PC-9 (cell line): ENCODE measurements around the gene LRRK1. TPM values are rescaled to one million over a fixed set of nuclear protein-coding genes. Genes with fewer than 3 reads are reported as not detected.

ENCODE experiments used
- BruUV-seq: library from RNA; stranded (reverse); fragments of 400-500 nt; replicated peaks from 2 replicates; lab custom pipeline; 2021; lab: Mats Ljungman, UMichigan
- CTCF ChIA-PET: fragments of 300-600 bp; sonication (Branson Sonifier 250); formaldehyde crosslinking; loops from one replicate; lab custom pipeline; 2022; ENCODE audit warnings: antibody characterized with exemption; lab: Charles Lee
- POLR2A ChIA-PET: fragments of 300-600 bp; sonication (Branson Sonifier 250); formaldehyde crosslinking; loops from one replicate; lab custom pipeline; 2022; ENCODE audit warnings: antibody characterized with exemption; ENCODE audit not compliant: unreplicated experiment; lab: Charles Lee
- DNase-seq, 2 experiments: peaks; one replicate each; pipeline versions ENCODE4 v3.0.0 to v3.0.0-alpha.2; 2015 to 2022; ENCODE audit warnings: mixed read lengths in 1 of 2
- H2AFZ ChIP-seq: fragments of 200-600 bp; sonication (generic); 2 replicates; pipeline ENCODE4 v1.8.1; 2017; ENCODE audit warnings: antibody characterized with exemption
- H3F3A ChIP-seq: fragments of 200-600 bp; sonication (generic); 2 replicates; pipeline ENCODE4 v1.8.1; 2017; ENCODE audit warnings: antibody characterized with exemption, mild to moderate bottlenecking, low read depth; ENCODE audit not compliant: insufficient read depth
- H3K27ac ChIP-seq: fragments of 200-600 bp; sonication (generic); 2 replicates; pipeline ENCODE4 v1.6.1; 2016; ENCODE audit warnings: mixed run types
- H3K27me3 ChIP-seq: fragments of 200-600 bp; sonication (generic); 2 replicates; pipeline ENCODE4 v1.6.1; 2016; ENCODE audit warnings: low read depth, mixed run types; ENCODE audit not compliant: insufficient read depth
- H3K36me3 ChIP-seq: fragments of 200-600 bp; sonication (generic); 2 replicates; pipeline ENCODE4 v1.6.1; 2016; ENCODE audit warnings: low read depth, mixed run types
- H3K4me1 ChIP-seq: fragments of 200-600 bp; sonication (generic); replicated peaks from 2 replicates; pipeline ENCODE4 v1.6.1; 2016; ENCODE audit warnings: mixed run types; ENCODE audit not compliant: insufficient read depth
- H3K4me2 ChIP-seq: fragments of 200-600 bp; sonication (generic); 2 replicates; pipeline ENCODE4 v1.6.1; 2017; ENCODE audit warnings: mixed run types
- H3K4me3 ChIP-seq: fragments of 200-600 bp; sonication (generic); 2 replicates; pipeline ENCODE4 v1.6.1; 2016; ENCODE audit warnings: mixed run types
- H3K79me2 ChIP-seq: fragments of 200-600 bp; sonication (generic); 2 replicates; pipeline ENCODE4 v1.6.1; 2017; ENCODE audit warnings: low read depth, mixed run types
- H3K9me2 ChIP-seq: fragments of 200-600 bp; sonication (generic); 2 replicates; pipeline ENCODE4 v1.8.1; 2017; ENCODE audit warnings: mild to moderate bottlenecking; ENCODE audit not compliant: insufficient read depth
- H3K9me3 ChIP-seq: fragments of 200-600 bp; sonication (generic); 2 replicates; pipeline ENCODE4 v1.8.1; 2016; ENCODE audit warnings: low read depth; ENCODE audit not compliant: insufficient read depth
- H4K20me1 ChIP-seq: fragments of 200-600 bp; sonication (generic); 2 replicates; pipeline ENCODE4 v1.8.1; 2017; ENCODE audit not compliant: insufficient read depth
- CTCF ChIP-seq: fragments of 200-600 bp; sonication (generic); conservative IDR thresholded peaks from 2 replicates; pipeline ENCODE4 v1.6.1; 2017; ENCODE audit warnings: mixed run types, antibody characterized with exemption, mild to moderate bottlenecking, moderate library complexity
- EZH2 ChIP-seq: fragments of 200-600 bp; sonication (generic); IDR thresholded peaks from 2 replicates; pipeline ENCODE4 v1.8.0; 2017; ENCODE audit warnings: antibody characterized with exemption, low read depth
- intact Hi-C: fragments of 100-400 bp; cut with micrococcal nuclease; formaldehyde crosslinking; loops from one replicate; pipeline ENCODE4 v1.10.0; 2022; ENCODE audit not compliant: unreplicated experiment
- total RNA-seq: library from RNA; stranded (reverse); gene quantifications from 2 replicates; pipeline ENCODE4 v1.2.3, GENCODE V29; 2021

The LRRK1 gene
- total RNA-seq, 1 experiment from 2014 or later = 15.7 TPM

- DNase-seq = no peak
- peaks cover 12% of the 10 kb centered on the region for H3K36me3 ChIP-seq
- H3K4me1 ChIP-seq = no peaks in the 10 kb centered on the region
- H3K9me2 ChIP-seq = no peaks in the 10 kb centered on the region
- H3K4me2 ChIP-seq = peak overlapping the region; percentile 92
- no peaks in the 10 kb centered on the region for H3K9me3 ChIP-seq
- TF ChIP-seq CTCF (no peak), EZH2 (no peak)
- ChIA-PET CTCF (no interaction called here), POLR2A (interaction anchor here (0.6 kb wide), 2 partner anchors 9 to 69 kb away, joined by 4 to 5 read pairs; no protein-coding TSS in a partner anchor)
- BruUV-seq = no TSS peak
- H3K4me3 ChIP-seq = peak overlapping the region; percentile 70
- intact Hi-C loops = no loop called here
- no peak overlapping the region for H3K27ac ChIP-seq
- no peaks in the 10 kb centered on the region for H3K27me3 ChIP-seq
- H3K79me2 ChIP-seq = no peaks in the 10 kb centered on the region
- no peak overlapping the region for H2AFZ ChIP-seq
- peaks cover 31% of the 10 kb centered on the region for H3F3A ChIP-seq
- H4K20me1 ChIP-seq = no peaks in the 10 kb centered on the region
These were observed 1.5 kb downstream of the LRRK1 start for GRCh38 chr15:100920516-100921135.

- Histone ChIP-seq H3K4me1 (no peaks in the 10 kb centered on the region), H3K79me2 (no peaks in the 10 kb centered on the region), H3K4me3 (no peak overlapping the region), H4K20me1 (no peaks in the 10 kb centered on the region), H3F3A (peaks cover 13% of the 10 kb centered on the region), H3K4me2 (no peak overlapping the region), H3K27ac (no peak overlapping the region), H2AFZ (no peak overlapping the region), H3K36me3 (0 out of 2 replicates have a peak, but pooled peaks cover 10% of the 10 kb centered on the region), H3K9me2 (no peaks in the 10 kb centered on the region), H3K27me3 (no peaks in the 10 kb centered on the region), H3K9me3 (no peaks in the 10 kb centered on the region)
- no peak for TF ChIP-seq CTCF
- TF ChIP-seq EZH2 = no peak
- intact Hi-C loops = no loop called here
- no TSS peak for BruUV-seq
- POLR2A ChIA-PET = no interaction called here
- no peak for DNase-seq
- CTCF ChIA-PET = no interaction called here
These were observed 3.3 kb downstream of the LRRK1 start for GRCh38 chr15:100922192-100923040.

DNA sequence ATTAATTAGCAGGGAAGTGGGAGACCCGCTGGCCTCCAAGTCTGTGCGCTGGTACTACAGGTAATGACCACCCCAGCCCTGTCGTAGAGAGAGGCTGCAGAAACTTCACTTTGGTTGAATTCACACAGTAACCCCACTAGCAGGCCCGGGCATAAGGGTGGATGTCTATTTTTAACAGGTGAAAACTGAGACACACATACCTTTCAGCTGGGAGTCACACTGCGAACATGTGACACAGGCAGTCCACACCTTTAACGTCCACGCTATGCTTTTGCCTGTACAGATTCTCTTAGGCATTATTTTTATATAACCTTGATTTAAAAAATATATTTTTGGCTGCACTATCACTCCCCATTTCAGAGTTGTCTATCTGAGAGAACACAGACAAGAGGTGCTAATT is 3.9 kb downstream of the LRRK1 start:
- POLR2A ChIA-PET = no interaction called here
- Histone ChIP-seq H3F3A (peaks cover 9% of the 10 kb centered on the region), H3K9me3 (no peaks in the 10 kb centered on the region), H3K4me2 (no peak overlapping the region), H3K4me1 (no peaks in the 10 kb centered on the region), H3K79me2 (no peaks in the 10 kb centered on the region), H3K36me3 (0 out of 2 replicates have a peak, but pooled peaks cover 12% of the 10 kb centered on the region), H3K27me3 (no peaks in the 10 kb centered on the region), H4K20me1 (no peaks in the 10 kb centered on the region), H3K9me2 (no peaks in the 10 kb centered on the region), H3K4me3 (no peak overlapping the region), H3K27ac (no peak overlapping the region), H2AFZ (no peak overlapping the region)
- TF ChIP-seq CTCF (no peak), EZH2 (no peak)
- intact Hi-C loops = no loop called here
- DNase-seq = no peak
- BruUV-seq = no TSS peak
- CTCF ChIA-PET = no interaction called here
